Measurements from ENCODE around the gene NPTN. TPM values are rescaled to one million over a fixed set of nuclear protein-coding genes. Genes with fewer than 3 reads are reported as not detected.

NPTN gene
- total and polyA plus RNA-seq, 2 of the 13 experiments (the other 11 are each of a cell fraction or from before 2014, with no cell fraction given) = 78.0 to 110 TPM

DNA sequence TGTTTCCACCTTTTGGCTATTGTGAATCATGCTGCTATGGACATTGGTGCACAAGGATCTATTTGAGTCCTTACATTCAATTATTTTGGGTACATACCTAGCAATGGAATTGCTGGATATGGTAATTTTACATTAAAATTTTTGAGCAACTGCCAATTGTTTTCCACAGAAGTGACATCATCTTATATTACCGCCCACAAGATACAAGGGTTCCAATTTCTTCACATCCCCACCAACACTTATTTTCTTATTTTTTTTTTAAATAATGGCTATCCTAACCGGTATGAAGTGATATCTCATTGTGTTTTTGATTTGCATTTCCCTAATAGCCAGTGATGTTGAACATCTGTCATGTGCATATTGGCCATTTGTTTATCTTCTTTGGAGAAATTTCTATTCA lies 22.5 kb upstream of the NPTN start:
- POLR2A ChIA-PET = no interaction called here
- intact Hi-C loops (cut with micrococcal nuclease; ENCODE audit: unreplicated experiment) (no loop called here), in situ Hi-C loops (cut with HindIII; ENCODE audit: extremely low pct_ligation_motif_present, low pct_unique_long_range_greater_than_20kb) (no loop called here)
- Histone ChIP-seq H3K79me2 (ENCODE audit: insufficient read depth, low read length) (no peaks in the 10 kb centered on the region), H3K4me2 (ENCODE audit: low read depth, low read length) (no peak overlapping the region), H3K36me3 (replicated peaks in 1 of 2; ENCODE audit: control insufficient read depth in 1 of 2, insufficient read depth in 2 of 2, low read length in 2 of 2) (no peaks in the 10 kb centered on the region), H3K4me3 (replicated peaks in 1 of 3; ENCODE audit: insufficient read depth in 1 of 3, low read depth in 2 of 3, low read length in 3 of 3) (no peak overlapping the region), H3K4me1 (ENCODE audit: insufficient read depth, low read length) (no peaks in the 10 kb centered on the region), H3K27me3 (ENCODE audit: control insufficient read depth in 1 of 2, insufficient read depth in 2 of 2, low read length in 2 of 2) (peaks cover 0 to 4% of the 10 kb centered on the region in 2 experiments; a peak in 1 of 5 replicates), H3K27ac (ENCODE audit: extremely low read length, insufficient read depth, low read length) (no peak overlapping the region), H2AFZ (ENCODE audit: low read length) (no peak overlapping the region), H3K9ac (ENCODE audit: insufficient read depth, low read depth, low read length) (no peak overlapping the region), H3K9me3 (ENCODE audit: low read length) (no peaks in the 10 kb centered on the region), H4K20me1 (ENCODE audit: insufficient read depth, low read length) (no peaks in the 10 kb centered on the region)
- FAIRE-seq (no peak), ATAC-seq (no peak), DNase-seq (ENCODE audit: low spot score) (no peak)
- CTCF ChIA-PET (ENCODE audit: low intra/inter-chr PET ratio, low total read pairs) = no interaction called here
- 24% methylated on average over 2 of the region's 2 CpGs for WGBS (ENCODE audit: low lambda C conversion rate)
- no TSS peak for BruUV-seq (replicated peaks)
- TF ChIP-seq PPARG (CRISPR knock-in tag; conservative IDR thresholded peaks at IDR 0.05) (no peak), KDM6A (CRISPR knock-in tag; IDR thresholded peaks at IDR 0.05; ENCODE audit: low read depth) (no peak), ZNF18 (CRISPR knock-in tag; IDR thresholded peaks at IDR 0.05; ENCODE audit: insufficient replicate concordance) (no peak), ZNF749 (CRISPR knock-in tag; IDR thresholded peaks at IDR 0.05; ENCODE audit: borderline replicate concordance) (no peak), ZNF10 (CRISPR knock-in tag; IDR thresholded peaks at IDR 0.05; ENCODE audit: borderline replicate concordance, low read depth) (no peak), SIN3A (IDR thresholded peaks at IDR 0.05; ENCODE audit: borderline replicate concordance, low read depth, low read length) (no peak), SCMH1 (CRISPR knock-in tag; IDR thresholded peaks at IDR 0.05; ENCODE audit: borderline replicate concordance) (no peak), ATF7 (IDR thresholded peaks at IDR 0.05) (peak; percentile 48), ATF7 (CRISPR knock-in tag; IDR thresholded peaks at IDR 0.05) (no peak)
- TF ChIP-seq, protein P1, sequence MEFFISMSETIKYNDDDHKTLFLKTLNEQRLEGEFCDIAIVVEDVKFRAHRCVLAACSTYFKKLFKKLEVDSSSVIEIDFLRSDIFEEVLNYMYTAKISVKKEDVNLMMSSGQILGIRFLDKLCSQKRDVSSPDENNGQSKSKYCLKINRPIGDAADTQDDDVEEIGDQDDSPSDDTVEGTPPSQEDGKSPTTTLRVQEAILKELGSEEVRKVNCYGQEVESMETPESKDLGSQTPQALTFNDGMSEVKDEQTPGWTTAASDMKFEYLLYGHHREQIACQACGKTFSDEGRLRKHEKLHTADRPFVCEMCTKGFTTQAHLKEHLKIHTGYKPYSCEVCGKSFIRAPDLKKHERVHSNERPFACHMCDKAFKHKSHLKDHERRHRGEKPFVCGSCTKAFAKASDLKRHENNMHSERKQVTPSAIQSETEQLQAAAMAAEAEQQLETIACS (CRISPR knock-in tag; IDR thresholded peaks at IDR 0.05) = no peak

Data from HepG2 (cell line).